Measurements from ENCODE around the gene MRPL4. TPM values are rescaled to one million over a fixed set of nuclear protein-coding genes. Genes with fewer than 3 reads are reported as not detected.

MRPL4 gene
- total and polyA plus RNA-seq, 10 of the 15 experiments (the other 5 are each of a cell fraction or from before 2014, with no cell fraction given), result 0.79 to 221 (median 112) TPM

DNA sequence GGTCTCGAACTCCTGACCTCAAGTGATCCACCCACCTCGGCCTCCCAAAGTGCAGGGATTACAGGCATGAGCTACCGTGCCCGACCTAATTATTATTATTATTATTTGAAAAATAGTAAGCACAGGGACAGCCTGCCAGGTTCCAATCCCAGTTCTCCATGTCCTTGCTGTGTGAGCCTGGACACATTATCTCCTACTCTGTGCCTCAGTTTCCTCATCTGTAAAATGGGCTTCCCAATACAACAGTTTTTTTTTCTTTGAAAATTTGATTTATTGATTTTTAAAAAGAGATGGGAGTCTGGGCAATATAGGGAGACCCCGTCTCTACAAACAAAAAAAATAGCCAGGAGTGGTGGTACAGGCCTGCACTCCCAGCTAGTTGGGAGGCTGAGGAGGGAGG, 54.3 kb downstream of the MRPL4 start:
- Histone ChIP-seq H3K36me3 (ENCODE audit: control insufficient read depth in 2 of 2, insufficient read depth in 2 of 2, low read length in 1 of 2) (no peaks in the 10 kb centered on the region; a peak in 1 of 4 replicates), H4K20me1 (ENCODE audit: control insufficient read depth, insufficient read depth) (no peaks in the 10 kb centered on the region), H3K9ac (ENCODE audit: control insufficient read depth, insufficient read depth, low read length) (no peak overlapping the region), H3K4me2 (ENCODE audit: control insufficient read depth, insufficient read depth) (no peak overlapping the region), H3K4me1 (ENCODE audit: control insufficient read depth, insufficient read depth, low read length) (no peaks in the 10 kb centered on the region), H3K79me2 (ENCODE audit: control insufficient read depth, insufficient read depth, low read length) (no peaks in the 10 kb centered on the region), H3K27me3 (replicated peaks in 1 of 2; ENCODE audit: control insufficient read depth in 2 of 2, insufficient read depth in 2 of 2, low read length in 1 of 2) (no peaks in the 10 kb centered on the region), H3K27ac (ENCODE audit: control insufficient read depth, insufficient read depth) (no peak overlapping the region), H3K9me3 (replicated peaks; ENCODE audit: control insufficient read depth, insufficient read depth, low read length) (no peaks in the 10 kb centered on the region), H2AFZ (ENCODE audit: control insufficient read depth, low read depth, low read length) (no peak overlapping the region), H3K4me3 (no peak overlapping the region)
- in situ Hi-C loops (cut with MboI), result no loop called here
- ATAC-seq, result no peak
- BruUV-seq (replicated peaks), result no TSS peak
- intact Hi-C loops (cut with micrococcal nuclease; ENCODE audit: unreplicated experiment), result no loop called here
- TF ChIP-seq STAT3 (IDR thresholded peaks at IDR 0.05; ENCODE audit: low read depth, low read length), result no peak
- no peak for TF ChIP-seq RB1 (IDR thresholded peaks at IDR 0.05; ENCODE audit: borderline replicate concordance)
- no peak for TF ChIP-seq IKZF1 (conservative IDR thresholded peaks at IDR 0.05)
- WGBS (ENCODE audit: insufficient coverage, insufficient replicate concordance, low lambda C conversion rate, missing lambda C conversion rate), result 68% methylated on average over 5 of the region's 5 CpGs
- POLR2A ChIA-PET, result interaction anchor here (0.6 to 0.7 kb wide), 2 partner anchors 13 to 185 kb away, joined by 3 to 4 read pairs; no protein-coding TSS in a partner anchor
- FAIRE-seq, result no peak
- CTCF ChIA-PET, result no interaction called here
- RAD21 ChIA-PET (ENCODE audit: unreplicated experiment), result no interaction called here
- SMC1A ChIA-PET (ENCODE audit: uncharacterized antibody, unreplicated experiment), result no interaction called here
- DNase-seq (ENCODE audit: low read depth, low spot score), result no peak

DNA sequence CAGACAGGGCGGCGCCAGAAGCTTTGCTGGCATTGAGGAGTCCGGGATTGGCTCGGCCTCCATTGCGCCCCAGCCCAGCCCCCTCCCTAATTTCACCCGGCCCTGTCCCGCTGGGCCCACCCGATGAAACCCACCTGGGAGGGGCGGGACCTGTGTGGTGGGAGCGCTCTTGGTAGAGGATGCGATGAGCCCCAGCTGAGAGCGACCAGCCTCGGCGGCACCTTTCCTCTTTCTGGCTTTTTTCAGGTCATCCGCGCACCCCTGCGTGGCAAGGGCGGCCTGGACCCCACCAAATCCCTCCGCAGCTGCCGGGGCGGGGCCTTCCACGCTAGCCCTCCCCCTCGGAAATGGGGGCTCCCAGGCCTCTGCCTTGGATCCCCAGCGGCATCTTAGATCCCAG, 57.4 kb downstream of the MRPL4 start, which contains the start of gene ZGLP1:
Gene ZGLP1, minus strand, starts transcription at position 393 of the 400 bp plus-strand sequence.
- ATAC-seq (no peak), DNase-seq (ENCODE audit: low read depth, low spot score) (no peak), FAIRE-seq (no peak)
- WGBS (ENCODE audit: insufficient coverage, insufficient replicate concordance, low lambda C conversion rate, missing lambda C conversion rate), result 95% methylated on average over 20 of the region's 24 CpGs
- Histone ChIP-seq H3K27ac (ENCODE audit: control insufficient read depth, insufficient read depth) (no peak within 1 kb of the TSS), H2AFZ (ENCODE audit: control insufficient read depth, low read depth, low read length) (no peak within 1 kb of the TSS), H3K36me3 (ENCODE audit: control insufficient read depth in 2 of 2, insufficient read depth in 2 of 2, low read length in 1 of 2) (no peaks in the 10 kb centered on the region; a peak in 1 of 4 replicates), H3K27me3 (replicated peaks in 1 of 2; ENCODE audit: control insufficient read depth in 2 of 2, insufficient read depth in 2 of 2, low read length in 1 of 2) (no peaks in the 10 kb centered on the region), H3K9me3 (replicated peaks; ENCODE audit: control insufficient read depth, insufficient read depth, low read length) (no peaks in the 10 kb centered on the region), H3K4me3 (no peak within 1 kb of the TSS), H3K9ac (ENCODE audit: control insufficient read depth, insufficient read depth, low read length) (no peak within 1 kb of the TSS), H4K20me1 (ENCODE audit: control insufficient read depth, insufficient read depth) (no peaks in the 10 kb centered on the region), H3K4me2 (ENCODE audit: control insufficient read depth, insufficient read depth) (no peak within 1 kb of the TSS), H3K79me2 (ENCODE audit: control insufficient read depth, insufficient read depth, low read length) (no peaks in the 10 kb centered on the region), H3K4me1 (ENCODE audit: control insufficient read depth, insufficient read depth, low read length) (no peaks in the 10 kb centered on the region; the same call in 1 of the 2 replicates)
- ChIA-PET CTCF (no interaction called here), SMC1A (ENCODE audit: uncharacterized antibody, unreplicated experiment) (no interaction called here), RAD21 (ENCODE audit: unreplicated experiment) (no interaction called here), POLR2A (interaction anchor here (1.4 kb wide), 1 partner anchor 10 kb away, joined by 3 read pairs; no protein-coding TSS in a partner anchor)
- TF ChIP-seq, protein P1, sequence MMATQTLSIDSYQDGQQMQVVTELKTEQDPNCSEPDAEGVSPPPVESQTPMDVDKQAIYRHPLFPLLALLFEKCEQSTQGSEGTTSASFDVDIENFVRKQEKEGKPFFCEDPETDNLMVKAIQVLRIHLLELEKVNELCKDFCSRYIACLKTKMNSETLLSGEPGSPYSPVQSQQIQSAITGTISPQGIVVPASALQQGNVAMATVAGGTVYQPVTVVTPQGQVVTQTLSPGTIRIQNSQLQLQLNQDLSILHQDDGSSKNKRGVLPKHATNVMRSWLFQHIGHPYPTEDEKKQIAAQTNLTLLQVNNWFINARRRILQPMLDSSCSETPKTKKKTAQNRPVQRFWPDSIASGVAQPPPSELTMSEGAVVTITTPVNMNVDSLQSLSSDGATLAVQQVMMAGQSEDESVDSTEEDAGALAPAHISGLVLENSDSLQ (IDR thresholded peaks at IDR 0.05), result no peak
- TF ChIP-seq BHLHE40 (IDR thresholded peaks at IDR 0.05; ENCODE audit: borderline replicate concordance in 1 of 2, low read depth in 2 of 2, low read length in 1 of 2) (no peak), CHD2 (IDR thresholded peaks at IDR 0.05; ENCODE audit: borderline replicate concordance, low read depth, low read length) (no peak), SREBF1 (IDR thresholded peaks at IDR 0.05; ENCODE audit: low read length) (no peak), TARDBP (IDR thresholded peaks at IDR 0.05; ENCODE audit: borderline replicate concordance) (no peak), RUNX3 (IDR thresholded peaks at IDR 0.05; ENCODE audit: low read length) (no peak), CEBPB (IDR thresholded peaks at IDR 0.05; ENCODE audit: borderline replicate concordance in 1 of 2, low read depth in 2 of 2, low read length in 2 of 2) (no peak), SREBF2 (IDR thresholded peaks at IDR 0.05; ENCODE audit: low read length) (no peak), SRF (IDR thresholded peaks at IDR 0.05; ENCODE audit: low read depth in 2 of 2, low read length in 2 of 2) (no peak), ZNF24 (IDR thresholded peaks at IDR 0.05) (no peak)
- TF ChIP-seq, protein P2, sequence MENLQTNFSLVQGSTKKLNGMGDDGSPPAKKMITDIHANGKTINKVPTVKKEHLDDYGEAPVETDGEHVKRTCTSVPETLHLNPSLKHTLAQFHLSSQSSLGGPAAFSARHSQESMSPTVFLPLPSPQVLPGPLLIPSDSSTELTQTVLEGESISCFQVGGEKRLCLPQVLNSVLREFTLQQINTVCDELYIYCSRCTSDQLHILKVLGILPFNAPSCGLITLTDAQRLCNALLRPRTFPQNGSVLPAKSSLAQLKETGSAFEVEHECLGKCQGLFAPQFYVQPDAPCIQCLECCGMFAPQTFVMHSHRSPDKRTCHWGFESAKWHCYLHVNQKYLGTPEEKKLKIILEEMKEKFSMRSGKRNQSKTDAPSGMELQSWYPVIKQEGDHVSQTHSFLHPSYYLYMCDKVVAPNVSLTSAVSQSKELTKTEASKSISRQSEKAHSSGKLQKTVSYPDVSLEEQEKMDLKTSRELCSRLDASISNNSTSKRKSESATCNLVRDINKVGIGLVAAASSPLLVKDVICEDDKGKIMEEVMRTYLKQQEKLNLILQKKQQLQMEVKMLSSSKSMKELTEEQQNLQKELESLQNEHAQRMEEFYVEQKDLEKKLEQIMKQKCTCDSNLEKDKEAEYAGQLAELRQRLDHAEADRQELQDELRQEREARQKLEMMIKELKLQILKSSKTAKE (IDR thresholded peaks at IDR 0.05; ENCODE audit: low read depth, poor library complexity, severe bottlenecking), result no peak
- no TSS peak for BruUV-seq (replicated peaks)
- intact Hi-C loops (cut with micrococcal nuclease; ENCODE audit: unreplicated experiment) (no loop called here), in situ Hi-C loops (cut with MboI) (no loop called here)

Measured in GM12878 (cell line).